SK-N-SH treated with all-trans-retinoic acid at 6 μM for 48 hours (cell line): ENCODE results near the gene PPP2R1A.

Experiments
- CREB5 ChIP-seq: fragments of 250-450 bp; sonication (Bioruptor Pico); IDR thresholded peaks from 2 replicates; pipeline ENCODE4 v1.5.1; 2020; ENCODE audit warnings: low read depth, mild to moderate bottlenecking, moderate library complexity
- ISL1 ChIP-seq: fragments of 250-450 bp; sonication (Bioruptor Pico); IDR thresholded peaks from 2 replicates; pipeline ENCODE4 v2.1.2; 2022; ENCODE audit warnings: mild to moderate bottlenecking, moderate library complexity
- OSR1 ChIP-seq: fragments of 250-450 bp; sonication (Bioruptor Pico); IDR thresholded peaks from 2 replicates; pipeline ENCODE4 v1.8.0; 2022; ENCODE audit warnings: moderate library complexity, mild to moderate bottlenecking, inconsistent platforms
- PATZ1 ChIP-seq: fragments of 250-450 bp; sonication (Bioruptor Pico); IDR thresholded peaks from 2 replicates; pipeline ENCODE4 v1.8.0; 2020; ENCODE audit warnings: mild to moderate bottlenecking, moderate library complexity, borderline replicate concordance
- POU6F1 ChIP-seq: fragments of 250-450 bp; sonication (Bioruptor Pico); IDR thresholded peaks from 2 replicates; pipeline ENCODE4 v1.8.0; 2021; ENCODE audit warnings: low read depth, mild to moderate bottlenecking, moderate library complexity, borderline replicate concordance
- RARB ChIP-seq: fragments of 250-450 bp; sonication (Bioruptor Pico); IDR thresholded peaks from 2 replicates; pipeline ENCODE4 v1.8.0; 2021; ENCODE audit warnings: mild to moderate bottlenecking, moderate library complexity
- TCF4 ChIP-seq: fragments of 250-450 bp; sonication (Bioruptor Pico); IDR thresholded peaks from 2 replicates; pipeline ENCODE4 v1.8.0; 2021; ENCODE audit warnings: mild to moderate bottlenecking, moderate library complexity, borderline replicate concordance
- TSHZ2 ChIP-seq: fragments of 250-450 bp; sonication (Bioruptor Pico); IDR thresholded peaks from 2 replicates; pipeline ENCODE4 v1.5.0; 2020; ENCODE audit warnings: mild to moderate bottlenecking, moderate library complexity
- ZNF565 ChIP-seq: fragments of 450-650 bp; formaldehyde crosslinking; conservative IDR thresholded peaks from 2 replicates; pipeline ENCODE4 v1.5.0; 2020; ENCODE audit warnings: low read depth, mild to moderate bottlenecking, moderate library complexity
- ZNF8 ChIP-seq: fragments of 450-650 bp; formaldehyde crosslinking; IDR thresholded peaks from 2 replicates; pipeline ENCODE4 v1.5.0; 2020; ENCODE audit warnings: mild to moderate bottlenecking, moderate library complexity

GRCh38 chr19:52226652-52227051 is 36.8 kb downstream of the PPP2R1A start:
- no peak for TF ChIP-seq RARB (CRISPR knock-in tag)
- TF ChIP-seq ZNF8 (CRISPR knock-in tag): no peak
- TF ChIP-seq OSR1 (CRISPR knock-in tag): no peak
- no peak for TF ChIP-seq TSHZ2 (CRISPR knock-in tag)
- TF ChIP-seq ZNF565: no peak
- no peak for TF ChIP-seq PATZ1 (CRISPR knock-in tag)
- no peak for TF ChIP-seq ISL1 (CRISPR knock-in tag)
- no peak for TF ChIP-seq POU6F1 (CRISPR knock-in tag)
- no peak for TF ChIP-seq CREB5 (CRISPR knock-in tag)
- no peak for TF ChIP-seq TCF4 (CRISPR knock-in tag)
